ENCODE results near the gene DYNC2H1.
"Not testable (repeated sequence)": the region's sequence is repeated elsewhere in the genome, so short reads cannot be mapped to it uniquely, and the experiment has no call there.

DYNC2H1 gene

DNA sequence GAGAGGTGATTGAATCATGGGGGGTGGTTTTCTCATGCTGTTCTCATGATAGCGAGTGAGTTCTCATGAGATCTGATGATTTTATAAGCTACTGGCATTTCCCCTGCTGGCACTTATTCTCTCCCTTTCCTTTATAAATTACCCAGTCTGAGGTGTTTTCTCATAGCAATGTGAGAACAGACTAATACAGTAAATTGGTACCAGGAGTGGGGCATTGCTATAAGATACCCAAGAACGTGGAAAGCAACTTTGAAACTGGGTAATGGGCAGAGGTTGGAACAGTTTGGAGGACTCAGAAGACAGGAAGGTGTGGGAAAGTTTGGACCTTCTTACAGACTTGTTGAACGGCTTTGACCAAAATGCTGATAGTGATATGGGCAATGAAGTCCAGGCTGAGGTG, 265.0 kb downstream of the DYNC2H1 start:
- H3K27me3 ChIP-seq (ENCODE audit: control insufficient read depth, insufficient read depth, low read length); H3K9ac ChIP-seq (ENCODE audit: low read length); H3K4me3 ChIP-seq (ENCODE audit: low read length); H3K27ac ChIP-seq (ENCODE audit: low read length); H3K4me1 ChIP-seq (ENCODE audit: control insufficient read depth, low read depth, low read length); H3K36me3 ChIP-seq (ENCODE audit: control insufficient read depth, low read depth, low read length): not testable (repeated sequence)
- H3K9me3 ChIP-seq (ENCODE audit: control insufficient read depth, low read depth, low read length): peaks cover 12% of the 10 kb centered on the region

DNA sequence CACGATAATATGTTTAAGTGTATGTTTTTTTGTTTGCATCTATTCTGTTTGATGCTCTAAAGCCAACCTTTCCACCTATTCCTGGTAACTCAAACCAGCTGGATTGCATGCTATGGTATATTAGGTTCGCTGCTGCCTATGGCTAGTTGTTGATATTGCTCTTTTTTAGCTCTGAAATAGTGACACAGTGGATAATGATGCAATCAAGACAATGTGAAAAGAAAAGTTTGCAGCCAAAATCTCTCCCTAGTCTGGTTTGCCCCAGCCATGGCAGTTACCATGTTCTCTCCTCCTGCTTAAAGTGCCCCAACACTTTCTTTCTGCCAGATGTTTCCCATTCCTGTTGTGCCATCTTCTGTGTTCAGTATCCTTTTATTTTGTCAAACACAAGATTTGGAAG, 269.7 kb downstream of the DYNC2H1 start:
- Histone ChIP-seq H3K4me3 (ENCODE audit: low read length) (no peak overlapping the region), H3K9me3 (ENCODE audit: control insufficient read depth, low read depth, low read length) (peaks cover 12% of the 10 kb centered on the region), H3K9ac (ENCODE audit: low read length) (no peak overlapping the region), H3K36me3 (ENCODE audit: control insufficient read depth, low read depth, low read length) (no peaks in the 10 kb centered on the region), H3K4me1 (ENCODE audit: control insufficient read depth, low read depth, low read length) (no peaks in the 10 kb centered on the region), H3K27ac (ENCODE audit: low read length) (no peak overlapping the region), H3K27me3 (ENCODE audit: control insufficient read depth, insufficient read depth, low read length) (no peaks in the 10 kb centered on the region)

DNA sequence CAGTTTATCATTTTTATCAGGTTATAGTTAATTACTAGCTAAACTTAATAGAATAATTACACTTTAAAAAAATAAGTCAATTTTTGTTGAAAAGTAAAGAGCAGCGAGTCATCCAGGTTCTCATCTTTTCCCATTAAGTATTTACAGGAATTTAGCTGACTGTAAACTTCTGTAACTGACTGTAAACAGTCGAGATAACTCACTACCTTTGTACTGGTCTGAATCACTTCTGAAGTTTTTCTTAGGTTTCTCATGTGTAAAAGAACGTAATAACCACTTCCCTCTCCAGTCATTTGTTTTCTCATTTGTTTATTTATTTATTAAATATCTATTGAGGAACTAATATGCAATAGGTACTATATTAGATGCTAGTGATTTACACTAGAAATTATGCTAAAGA, 270.8 kb downstream of the DYNC2H1 start:
- Histone ChIP-seq H3K27me3 (ENCODE audit: control insufficient read depth, insufficient read depth, low read length) (no peaks in the 10 kb centered on the region), H3K4me1 (ENCODE audit: control insufficient read depth, low read depth, low read length) (no peaks in the 10 kb centered on the region), H3K9ac (ENCODE audit: low read length) (no peak overlapping the region), H3K36me3 (ENCODE audit: control insufficient read depth, low read depth, low read length) (no peaks in the 10 kb centered on the region), H3K9me3 (ENCODE audit: control insufficient read depth, low read depth, low read length) (peaks cover 4% of the 10 kb centered on the region), H3K27ac (ENCODE audit: low read length) (no peak overlapping the region), H3K4me3 (ENCODE audit: low read length) (no peak overlapping the region)

DNA sequence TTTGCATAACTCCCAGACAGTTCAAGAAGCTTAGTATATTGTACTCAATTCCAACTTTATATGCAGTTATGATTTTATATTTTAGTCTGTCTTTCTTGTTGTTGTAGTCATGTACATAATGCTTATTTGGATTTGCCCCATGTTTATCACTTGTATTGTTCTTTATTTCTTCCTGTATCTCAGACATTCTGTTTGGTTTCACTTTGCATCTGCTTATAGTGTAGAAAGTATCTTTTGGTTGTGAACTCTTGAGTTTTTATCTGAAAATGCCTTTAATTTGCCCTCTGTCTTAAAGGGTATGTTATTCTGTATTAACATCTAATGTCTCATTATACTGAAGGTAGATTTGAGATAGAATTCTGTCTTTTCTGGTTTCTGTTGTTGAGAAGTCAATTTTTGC, 275.4 kb downstream of the DYNC2H1 start:
- Histone ChIP-seq H3K27me3 (ENCODE audit: control insufficient read depth, insufficient read depth, low read length) (no peaks in the 10 kb centered on the region), H3K4me1 (ENCODE audit: control insufficient read depth, low read depth, low read length) (no peaks in the 10 kb centered on the region), H3K9ac (ENCODE audit: low read length) (no peak overlapping the region), H3K36me3 (ENCODE audit: control insufficient read depth, low read depth, low read length) (no peaks in the 10 kb centered on the region), H3K9me3 (ENCODE audit: control insufficient read depth, low read depth, low read length) (no peaks in the 10 kb centered on the region), H3K27ac (ENCODE audit: low read length) (no peak overlapping the region), H3K4me3 (ENCODE audit: low read length) (no peak overlapping the region)

DNA sequence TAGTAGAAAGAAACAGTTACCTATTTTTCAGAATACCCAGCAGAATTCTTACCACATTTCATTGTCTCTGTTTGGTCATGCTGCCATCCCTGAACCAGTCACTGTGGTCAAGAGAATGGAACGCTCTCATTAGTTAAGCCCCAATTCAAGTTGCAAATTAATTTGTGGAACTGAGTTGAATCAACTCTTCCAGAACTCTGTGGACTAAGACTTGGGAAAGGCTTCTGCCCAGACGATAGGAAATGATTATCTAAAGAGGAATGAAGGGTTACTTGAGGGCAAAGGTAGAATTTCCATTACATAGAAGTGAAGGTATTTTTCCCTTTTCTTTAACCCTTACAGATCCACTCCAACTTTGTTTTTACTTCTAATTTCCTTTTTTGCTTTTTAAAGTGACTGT, 286.4 kb downstream of the DYNC2H1 start:
- Histone ChIP-seq H3K27ac (ENCODE audit: low read length) (no peak overlapping the region), H3K9me3 (ENCODE audit: control insufficient read depth, low read depth, low read length) (no peaks in the 10 kb centered on the region), H3K9ac (ENCODE audit: low read length) (no peak overlapping the region), H3K27me3 (ENCODE audit: control insufficient read depth, insufficient read depth, low read length) (no peaks in the 10 kb centered on the region), H3K4me1 (ENCODE audit: control insufficient read depth, low read depth, low read length) (no peaks in the 10 kb centered on the region), H3K4me3 (ENCODE audit: low read length) (no peak overlapping the region), H3K36me3 (ENCODE audit: control insufficient read depth, low read depth, low read length) (no peaks in the 10 kb centered on the region)

DNA sequence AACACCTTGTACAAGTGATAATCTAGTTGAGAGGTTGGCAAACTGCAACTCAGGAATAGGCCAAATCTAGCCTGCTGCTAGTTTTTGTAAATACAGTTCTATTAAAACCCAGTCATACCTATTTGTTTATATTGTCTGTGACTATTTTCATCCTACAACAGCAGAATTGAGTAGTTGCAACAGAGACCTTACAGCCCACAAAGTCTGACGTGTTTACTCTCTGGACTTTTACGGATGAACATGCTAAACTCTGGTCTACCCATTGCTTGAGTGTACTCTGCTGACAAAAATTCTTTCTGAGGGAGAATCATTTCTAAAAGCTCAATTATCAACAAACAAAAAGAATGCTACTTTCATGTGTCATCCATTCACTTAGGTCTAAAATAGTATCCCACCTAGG, 287.0 kb downstream of the DYNC2H1 start:
- no peaks in the 10 kb centered on the region for H3K36me3 ChIP-seq (ENCODE audit: control insufficient read depth, low read depth, low read length)
- no peak overlapping the region for H3K27ac ChIP-seq (ENCODE audit: low read length)
- H3K9me3 ChIP-seq (ENCODE audit: control insufficient read depth, low read depth, low read length): no peaks in the 10 kb centered on the region
- no peaks in the 10 kb centered on the region for H3K27me3 ChIP-seq (ENCODE audit: control insufficient read depth, insufficient read depth, low read length)
- no peaks in the 10 kb centered on the region for H3K4me1 ChIP-seq (ENCODE audit: control insufficient read depth, low read depth, low read length)
- H3K9ac ChIP-seq (ENCODE audit: low read length): no peak overlapping the region
- no peak overlapping the region for H3K4me3 ChIP-seq (ENCODE audit: low read length)

DNA sequence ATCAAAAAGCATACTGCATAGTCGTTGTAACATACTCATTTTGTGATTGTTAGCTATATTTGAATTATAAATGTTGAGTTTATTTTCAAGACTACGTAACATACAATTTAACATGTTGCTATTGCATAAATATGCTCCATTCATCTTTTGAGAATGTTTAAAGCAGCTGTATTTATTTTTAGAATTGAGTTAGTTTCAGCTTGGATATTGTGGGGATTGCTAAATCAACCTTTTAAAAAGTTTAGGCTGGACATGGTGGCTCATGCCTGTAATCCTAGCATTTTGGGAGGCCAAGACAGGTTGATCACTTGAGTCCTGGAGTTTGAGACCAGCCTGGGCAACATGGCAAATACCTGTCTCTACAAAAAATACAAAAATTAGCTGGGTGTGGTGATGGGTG, 288.1 kb downstream of the DYNC2H1 start:
- no peaks in the 10 kb centered on the region for H3K9me3 ChIP-seq (ENCODE audit: control insufficient read depth, low read depth, low read length)
- no peaks in the 10 kb centered on the region for H3K4me1 ChIP-seq (ENCODE audit: control insufficient read depth, low read depth, low read length)
- H3K36me3 ChIP-seq (ENCODE audit: control insufficient read depth, low read depth, low read length): no peaks in the 10 kb centered on the region
- H3K27ac ChIP-seq (ENCODE audit: low read length): no peak overlapping the region
- no peak overlapping the region for H3K9ac ChIP-seq (ENCODE audit: low read length)
- H3K4me3 ChIP-seq (ENCODE audit: low read length): no peak overlapping the region
- no peaks in the 10 kb centered on the region for H3K27me3 ChIP-seq (ENCODE audit: control insufficient read depth, insufficient read depth, low read length)

DNA sequence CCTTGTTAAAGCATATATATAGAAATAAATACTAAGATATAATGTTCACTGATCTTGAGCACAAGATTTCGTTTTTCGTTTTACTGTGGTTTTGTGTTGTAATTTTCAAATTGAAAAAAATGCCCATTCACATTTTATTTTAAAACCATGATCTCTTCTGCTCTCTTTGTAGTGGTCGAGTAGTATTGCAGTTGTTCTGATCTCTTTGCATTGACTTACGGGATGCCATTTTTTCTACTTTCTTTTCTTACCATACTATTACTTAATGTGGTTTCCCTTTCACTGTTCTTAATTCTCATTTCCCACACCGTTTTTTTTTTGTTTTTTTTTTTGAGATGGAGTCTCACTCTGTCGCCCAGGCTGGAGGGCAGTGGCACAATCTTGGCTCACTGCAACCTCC, 289.6 kb downstream of the DYNC2H1 start:
- Histone ChIP-seq H3K9ac (ENCODE audit: low read length) (no peak overlapping the region), H3K36me3 (ENCODE audit: control insufficient read depth, low read depth, low read length) (no peaks in the 10 kb centered on the region), H3K4me3 (ENCODE audit: low read length) (no peak overlapping the region), H3K4me1 (ENCODE audit: control insufficient read depth, low read depth, low read length) (no peaks in the 10 kb centered on the region), H3K27me3 (ENCODE audit: control insufficient read depth, insufficient read depth, low read length) (no peaks in the 10 kb centered on the region), H3K9me3 (ENCODE audit: control insufficient read depth, low read depth, low read length) (no peaks in the 10 kb centered on the region), H3K27ac (ENCODE audit: low read length) (no peak overlapping the region)

DNA sequence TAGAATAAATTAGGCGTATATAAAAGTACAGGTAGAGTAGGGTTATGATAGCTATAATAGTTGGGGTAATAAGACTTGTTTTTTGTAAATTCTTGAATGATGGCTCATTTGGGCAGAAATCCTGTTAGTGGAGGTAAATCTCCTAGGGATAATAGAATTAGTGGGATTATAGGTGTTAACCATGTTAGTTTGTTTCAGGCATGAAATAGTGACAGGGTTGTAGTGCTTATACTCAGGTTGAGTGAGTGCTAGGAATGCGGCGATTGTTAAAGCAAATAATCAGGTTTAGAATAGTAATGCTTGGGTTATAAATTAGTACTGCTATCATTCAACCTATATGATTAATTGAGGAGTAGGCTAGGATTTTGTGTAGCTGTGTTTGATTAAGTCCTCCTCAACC, 297.1 kb downstream of the DYNC2H1 start:
- no peak overlapping the region for H3K4me3 ChIP-seq (ENCODE audit: low read length)
- no peaks in the 10 kb centered on the region for H3K27me3 ChIP-seq (ENCODE audit: control insufficient read depth, insufficient read depth, low read length)
- no peak overlapping the region for H3K27ac ChIP-seq (ENCODE audit: low read length)
- no peak overlapping the region for H3K9ac ChIP-seq (ENCODE audit: low read length)
- no peaks in the 10 kb centered on the region for H3K9me3 ChIP-seq (ENCODE audit: control insufficient read depth, low read depth, low read length)
- H3K36me3 ChIP-seq (ENCODE audit: control insufficient read depth, low read depth, low read length): no peaks in the 10 kb centered on the region
- H3K4me1 ChIP-seq (ENCODE audit: control insufficient read depth, low read depth, low read length): no peaks in the 10 kb centered on the region

DNA sequence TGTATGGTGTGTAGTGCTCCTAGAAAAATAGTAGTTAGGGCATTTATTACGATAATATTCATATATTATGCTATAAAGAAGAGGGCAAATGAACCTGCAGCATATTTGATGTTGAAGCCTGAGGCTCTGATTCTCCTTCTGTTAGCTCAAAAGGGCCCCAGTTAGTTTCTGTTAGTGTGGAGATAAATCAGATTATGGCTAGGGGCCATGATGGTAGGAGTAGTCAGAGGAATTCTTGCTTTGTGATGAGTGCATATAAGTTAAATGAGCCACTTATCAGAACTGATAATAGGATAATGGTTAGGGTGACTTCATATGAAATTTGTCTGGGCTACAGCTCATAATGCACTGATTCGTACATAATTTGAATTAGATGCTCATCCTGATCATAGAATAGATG, 298.4 kb downstream of the DYNC2H1 start:
- Histone ChIP-seq H3K27ac (ENCODE audit: low read length) (no peak overlapping the region), H3K27me3 (ENCODE audit: control insufficient read depth, insufficient read depth, low read length) (no peaks in the 10 kb centered on the region)

DNA sequence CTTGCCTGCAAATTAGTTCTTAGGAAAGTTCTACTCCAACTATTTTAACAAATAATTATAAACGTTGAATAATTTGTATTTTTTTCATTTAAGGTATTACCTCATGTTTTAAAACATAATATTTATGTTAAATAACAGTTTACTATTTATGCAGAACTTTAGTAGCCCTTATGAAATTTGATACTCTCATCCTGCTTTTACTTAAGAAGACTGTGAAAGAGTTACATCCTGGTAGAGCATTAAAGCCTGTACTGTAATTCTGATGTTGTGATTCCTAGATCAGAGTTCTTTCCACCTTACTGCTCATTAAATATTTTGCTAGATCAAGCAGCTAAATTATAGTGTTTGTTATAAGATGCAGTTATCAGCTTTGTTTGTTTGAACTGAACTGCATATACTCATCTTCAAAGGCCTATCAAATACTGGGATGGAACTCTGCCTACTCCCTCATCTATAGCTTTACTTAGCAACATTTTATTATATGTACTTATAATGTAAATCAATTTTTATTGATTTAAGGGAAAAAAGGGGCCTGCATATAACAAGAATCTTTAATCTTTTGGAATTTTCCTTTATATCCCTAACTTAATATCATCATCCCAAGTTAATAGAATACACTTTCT, 304.2 kb downstream of the DYNC2H1 start:
- Histone ChIP-seq H3K27me3 (ENCODE audit: control insufficient read depth, insufficient read depth, low read length) (no peaks in the 10 kb centered on the region), H3K9me3 (ENCODE audit: control insufficient read depth, low read depth, low read length) (no peaks in the 10 kb centered on the region), H3K9ac (ENCODE audit: low read length) (no peak overlapping the region), H3K4me3 (ENCODE audit: low read length) (no peak overlapping the region), H3K36me3 (ENCODE audit: control insufficient read depth, low read depth, low read length) (no peaks in the 10 kb centered on the region), H3K27ac (ENCODE audit: low read length) (no peak overlapping the region), H3K4me1 (ENCODE audit: control insufficient read depth, low read depth, low read length) (no peaks in the 10 kb centered on the region)

More for the DNA sequence above, 298.4 kb downstream of the DYNC2H1 start:
- Histone ChIP-seq H3K9ac (ENCODE audit: low read length) (no peak overlapping the region), H3K9me3 (ENCODE audit: control insufficient read depth, low read depth, low read length) (no peaks in the 10 kb centered on the region), H3K4me1 (ENCODE audit: control insufficient read depth, low read depth, low read length) (no peaks in the 10 kb centered on the region), H3K36me3 (ENCODE audit: control insufficient read depth, low read depth, low read length) (no peaks in the 10 kb centered on the region), H3K4me3 (ENCODE audit: low read length) (no peak overlapping the region)

DNA sequence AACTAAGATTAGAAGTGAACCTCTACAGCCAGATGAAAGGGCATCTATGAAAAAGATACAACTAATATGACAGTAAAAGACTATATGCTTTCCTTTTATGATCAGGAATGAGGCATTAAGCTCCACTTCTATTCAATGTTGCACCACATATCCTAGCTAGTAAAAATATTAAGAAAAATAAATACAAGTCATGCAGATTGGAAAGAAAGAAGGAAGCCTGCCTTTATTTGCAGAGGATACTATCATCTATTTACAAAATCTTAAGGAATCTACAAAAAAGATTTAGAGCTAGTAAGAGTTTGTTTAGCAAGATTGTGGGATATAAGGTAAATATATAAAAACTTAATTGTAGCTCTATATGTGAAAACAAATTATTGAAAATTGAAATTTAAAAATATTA, 308.8 kb downstream of the DYNC2H1 start:
- Histone ChIP-seq H3K27ac (ENCODE audit: low read length) (no peak overlapping the region), H3K27me3 (ENCODE audit: control insufficient read depth, insufficient read depth, low read length) (no peaks in the 10 kb centered on the region), H3K36me3 (ENCODE audit: control insufficient read depth, low read depth, low read length) (no peaks in the 10 kb centered on the region), H3K9ac (ENCODE audit: low read length) (no peak overlapping the region), H3K4me3 (ENCODE audit: low read length) (no peak overlapping the region), H3K9me3 (ENCODE audit: control insufficient read depth, low read depth, low read length) (no peaks in the 10 kb centered on the region), H3K4me1 (ENCODE audit: control insufficient read depth, low read depth, low read length) (no peaks in the 10 kb centered on the region)
